HCT116 (cell line): ENCODE measurements around the gene SPATA7. TPM values are rescaled to one million over a fixed set of nuclear protein-coding genes. Genes with fewer than 3 reads are reported as not detected.

Experiments used
- ATAC-seq: fragments of 200-7000 bp; cut with Tn5 transposase; 2 replicates; pipeline ENCODE4 v1.9.1; 2020; ENCODE audit warnings: mild to moderate bottlenecking, moderate library complexity
- BruUV-seq: library from RNA; stranded (reverse); fragments of 400-500 nt; replicated peaks from 2 replicates; lab custom pipeline; 2021; lab: Mats Ljungman, UMichigan
- CTCF ChIA-PET: fragments of 300-600 bp; sonication (Branson Sonifier 250); formaldehyde crosslinking; loops from one replicate; lab custom pipeline; 2021; ENCODE audit warnings: antibody characterized with exemption; lab: Charles Lee
- POLR2A ChIA-PET: fragments of 300-600, 350-600 bp; sonication (Branson Sonifier 250); formaldehyde crosslinking; loops from one replicate; lab custom pipeline; 2021; ENCODE audit warnings: antibody characterized with exemption; lab: Charles Lee
- RAD21 ChIA-PET, 2 experiments: fragments of 300-600 bp; sonication (Branson Sonifier 250); formaldehyde crosslinking; loops; one replicate each; lab custom pipeline; 2023; ENCODE audit warnings: low total read pairs in 2 of 2; ENCODE audit not compliant: uncharacterized antibody in 2 of 2, unreplicated experiment in 2 of 2, low non-redundant PET in 1 of 2; lab: Charles Lee
- DNase-seq: peaks from one replicate; pipeline ENCODE4 v3.0.0-alpha.2; 2010; ENCODE audit warnings: low read depth, low spot score
- H2AFZ ChIP-seq: fragments of 200-600 bp; shearing (Covaris generic), sonication (generic); 2 replicates; pipeline ENCODE4 v1.6.1; 2017; ENCODE audit warnings: low read depth, mixed run types, mixed read lengths, antibody characterized with exemption, low read length; ENCODE audit not compliant: poor library complexity, severe bottlenecking
- H3K27ac ChIP-seq: 2 replicates; pipeline ENCODE4 v1.5.1; 2012; ENCODE audit warnings: low read depth, low read length
- H3K27me3 ChIP-seq: fragments of 200-600 bp; sonication (generic); 2 replicates; pipeline ENCODE4 v1.6.1; 2016; ENCODE audit warnings: mixed run types, low read length, mixed read lengths; ENCODE audit not compliant: insufficient read depth
- H3K36me3 ChIP-seq, 2 experiments: fragments of 200-500 bp in 1 of 2; fragments of 200-600 bp in 1 of 2; sonication (Bioruptor generic) in 1 of 2; sonication (generic) in 1 of 2; 2 replicates each; pipeline versions ENCODE4 v1.5.1 to v1.6.1; 2014 to 2016; ENCODE audit warnings: low read length in 2 of 2, inconsistent platforms in 1 of 2, mixed read lengths in 1 of 2, mixed run types in 1 of 2; ENCODE audit not compliant: insufficient read depth in 2 of 2, control insufficient read depth in 1 of 2
- H3K4me1 ChIP-seq, 2 experiments: fragments of 200-600 bp in 1 of 2; sonication (generic) in 1 of 2; 2 replicates each; pipeline versions ENCODE4 v1.5.1 to v1.6.1; 2012 to 2017; ENCODE audit warnings: low read length in 2 of 2, inconsistent platforms in 1 of 2, mild to moderate bottlenecking in 1 of 2, mixed read lengths in 1 of 2, mixed run types in 1 of 2, moderate library complexity in 1 of 2; ENCODE audit not compliant: insufficient read depth in 2 of 2, control insufficient read depth in 1 of 2
- H3K4me2 ChIP-seq: fragments of 200-600 bp; sonication (generic); 2 replicates; pipeline ENCODE4 v1.6.1; 2017; ENCODE audit warnings: mixed run types, low read length, mixed read lengths
- H3K4me3 ChIP-seq, 2 experiments: fragments of 200-600 bp in 1 of 2; sonication (generic) in 1 of 2; replicated peaks in 1 of 2; 2 replicates each; pipeline ENCODE4 v1.5.1; 2011 to 2016; ENCODE audit warnings: low read length in 2 of 2, control low read depth in 1 of 2, low read depth in 1 of 2, mild to moderate bottlenecking in 1 of 2, mixed read lengths in 1 of 2, mixed run types in 1 of 2
- H3K79me2 ChIP-seq: fragments of 200-600 bp; sonication (generic); 2 replicates; pipeline ENCODE4 v1.6.1; 2017; ENCODE audit warnings: mild to moderate bottlenecking, mixed run types, low read length, moderate library complexity, mixed read lengths; ENCODE audit not compliant: insufficient read depth
- H3K9ac ChIP-seq: fragments of 200-600 bp; sonication (generic); 2 replicates; pipeline ENCODE4 v1.6.1; 2016; ENCODE audit warnings: low read length, mixed read lengths
- H3K9me2 ChIP-seq: fragments of 200-600 bp; sonication (generic), shearing (Covaris generic); 2 replicates; pipeline ENCODE4 v1.6.1; 2017; ENCODE audit warnings: mixed run types, mild to moderate bottlenecking, moderate library complexity; ENCODE audit not compliant: insufficient read depth
- H3K9me3 ChIP-seq, 2 experiments: fragments of 200-500 bp in 1 of 2; fragments of 200-600 bp in 1 of 2; sonication (Bioruptor generic) in 1 of 2; sonication (generic) in 1 of 2; 2 replicates each; pipeline ENCODE4 v1.6.1; 2014 to 2017; ENCODE audit warnings: low read length in 2 of 2, mixed read lengths in 2 of 2, inconsistent platforms in 1 of 2, low read depth in 1 of 2, mild to moderate bottlenecking in 1 of 2, mixed run types in 1 of 2, moderate library complexity in 1 of 2; ENCODE audit not compliant: control insufficient read depth in 1 of 2, insufficient read depth in 1 of 2
- H4K20me1 ChIP-seq: fragments of 200-600 bp; sonication (generic), shearing (Covaris generic); 2 replicates; pipeline ENCODE4 v1.6.1; 2017; ENCODE audit warnings: mixed run types, mild to moderate bottlenecking, moderate library complexity; ENCODE audit not compliant: insufficient read depth
- CBX3 ChIP-seq: IDR thresholded peaks from 2 replicates; pipeline ENCODE4 v1.6.1; 2012; ENCODE audit warnings: low read depth
- CEBPB ChIP-seq: IDR thresholded peaks from 2 replicates; pipeline ENCODE4 v1.6.1; 2012; ENCODE audit warnings: low read depth
- EGR1 ChIP-seq: IDR thresholded peaks from 2 replicates; pipeline ENCODE4 v1.6.1; 2012; ENCODE audit warnings: low read depth
- ELF1 ChIP-seq: IDR thresholded peaks from 2 replicates; pipeline ENCODE4 v1.6.1; 2012; ENCODE audit warnings: low read depth, borderline replicate concordance
- EZH2 ChIP-seq: fragments of 200-600 bp; sonication (generic); IDR thresholded peaks from 2 replicates; pipeline ENCODE4 v1.6.1; 2017; ENCODE audit warnings: antibody characterized with exemption, mixed run types
- EZH2phosphoT487 ChIP-seq: fragments of 200-600 bp; IDR thresholded peaks from 2 replicates; pipeline ENCODE4 v1.6.1; 2018; ENCODE audit warnings: antibody characterized with exemption, borderline replicate concordance
- FOSL1 ChIP-seq: IDR thresholded peaks from 2 replicates; pipeline ENCODE4 v1.6.1; 2012; ENCODE audit warnings: low read depth
- JUND ChIP-seq: IDR thresholded peaks from 2 replicates; pipeline ENCODE4 v1.6.1; 2012
- MAX ChIP-seq: IDR thresholded peaks from 2 replicates; pipeline ENCODE4 v1.6.1; 2012
- POLR2A ChIP-seq: IDR thresholded peaks from 2 replicates; pipeline ENCODE4 v1.7.0; 2011; ENCODE audit warnings: borderline replicate concordance; ENCODE audit not compliant: insufficient read depth, insufficient read length; ENCODE audit errors: extremely low read depth
- POLR2AphosphoS5 ChIP-seq: IDR thresholded peaks from 2 replicates; pipeline ENCODE4 v1.6.1; 2011; ENCODE audit warnings: mild to moderate bottlenecking, low read depth, low read length, moderate library complexity
- RAD21 ChIP-seq: IDR thresholded peaks from 2 replicates; pipeline ENCODE4 v1.6.1; 2012; ENCODE audit warnings: low read depth, mild to moderate bottlenecking
- SIN3A ChIP-seq: IDR thresholded peaks from 2 replicates; pipeline ENCODE4 v1.6.1; 2012; ENCODE audit warnings: low read depth
- SRF ChIP-seq: IDR thresholded peaks from 2 replicates; pipeline ENCODE4 v1.6.1; 2012; ENCODE audit warnings: low read depth
- ZBTB33 ChIP-seq: IDR thresholded peaks from 2 replicates; pipeline ENCODE4 v1.6.1; 2011; ENCODE audit warnings: mild to moderate bottlenecking, low read length, moderate library complexity; ENCODE audit not compliant: insufficient replicate concordance; ENCODE audit errors: extremely low read depth
- ZFX ChIP-seq: fragments of 450-650 bp; IDR thresholded peaks from 2 replicates; pipeline ENCODE4 v1.6.1; 2017
- ZNF274 ChIP-seq: fragments of 200-500 bp; sonication (Bioruptor generic); IDR thresholded peaks from 2 replicates; pipeline ENCODE4 v1.6.1; 2014; ENCODE audit warnings: mild to moderate bottlenecking, low read depth, low read length, inconsistent platforms
- intact Hi-C: fragments of 100-400 bp; cut with micrococcal nuclease; formaldehyde crosslinking; loops from 2 replicates; pipeline ENCODE4 v1.10.0; 2022
- total RNA-seq: library from RNA; stranded (reverse); gene quantifications from one replicate; pipeline ENCODE4 v1.2.1, GENCODE V29; 2021; ENCODE audit not compliant: unreplicated experiment
- TF ChIP-seq, protein P1 (sequence below): IDR thresholded peaks from 2 replicates; pipeline ENCODE4 v1.6.1; 2012
- TF ChIP-seq, protein P2 (sequence below), 3 experiments: fragments of 200-600 bp in 1 of 3; sonication (generic) in 1 of 3; IDR thresholded peaks in 2 of 3; conservative IDR thresholded peaks in 1 of 3; 2 replicates each; pipeline ENCODE4 v1.5.1; 2012 to 2017; ENCODE audit warnings: low read depth in 2 of 3, low read length in 2 of 3, antibody characterized with exemption in 1 of 3, borderline replicate concordance in 1 of 3, control low read depth in 1 of 3, mild to moderate bottlenecking in 1 of 3, mixed read lengths in 1 of 3, mixed run types in 1 of 3, moderate library complexity in 1 of 3; ENCODE audit not compliant: insufficient read depth in 1 of 3
- TF ChIP-seq, protein P3 (sequence below): IDR thresholded peaks from 2 replicates; pipeline ENCODE4 v1.6.1; 2012; ENCODE audit warnings: low read depth

SPATA7 gene
- total RNA-seq, 1 experiment from 2014 or later, result 6.2 TPM

GRCh38 chr14:88411039-88411438, 25.6 kb downstream of the SPATA7 start:
- ATAC-seq (no peak), DNase-seq (no peak)
- Histone ChIP-seq H3K27me3 (no peaks in the 10 kb centered on the region), H3K9me2 (no peaks in the 10 kb centered on the region), H3K9me3 (no peaks in the 10 kb centered on the region), H3K4me3 (no peak overlapping the region), H3K36me3 (no peaks in the 10 kb centered on the region), H3K4me2 (no peak overlapping the region), H4K20me1 (no peaks in the 10 kb centered on the region), H3K9ac (no peak overlapping the region), H3K4me1 (no peaks in the 10 kb centered on the region), H3K27ac (no peak overlapping the region), H3K79me2 (no peaks in the 10 kb centered on the region), H2AFZ (no peak overlapping the region)
- ChIA-PET CTCF (no interaction called here), POLR2A (interaction anchor here (0.7 kb wide), 1 partner anchor 1639 kb away, joined by 3 read pairs; no protein-coding TSS in a partner anchor), RAD21 (no interaction called here)
- TF ChIP-seq JUND (no peak), EGR1 (no peak), POLR2AphosphoS5 (no peak), MAX (no peak), ZNF274 (no peak), CEBPB (no peak), RAD21 (no peak), EZH2phosphoT487 (no peak), SIN3A (no peak), POLR2A (no peak), ELF1 (no peak), ZFX (no peak), EZH2 (no peak), ZBTB33 (no peak), CBX3 (no peak), SRF (no peak), FOSL1 (no peak)
- TF ChIP-seq, protein P1, sequence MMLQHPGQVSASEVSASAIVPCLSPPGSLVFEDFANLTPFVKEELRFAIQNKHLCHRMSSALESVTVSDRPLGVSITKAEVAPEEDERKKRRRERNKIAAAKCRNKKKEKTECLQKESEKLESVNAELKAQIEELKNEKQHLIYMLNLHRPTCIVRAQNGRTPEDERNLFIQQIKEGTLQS, result no peak
- TF ChIP-seq, protein P2, sequence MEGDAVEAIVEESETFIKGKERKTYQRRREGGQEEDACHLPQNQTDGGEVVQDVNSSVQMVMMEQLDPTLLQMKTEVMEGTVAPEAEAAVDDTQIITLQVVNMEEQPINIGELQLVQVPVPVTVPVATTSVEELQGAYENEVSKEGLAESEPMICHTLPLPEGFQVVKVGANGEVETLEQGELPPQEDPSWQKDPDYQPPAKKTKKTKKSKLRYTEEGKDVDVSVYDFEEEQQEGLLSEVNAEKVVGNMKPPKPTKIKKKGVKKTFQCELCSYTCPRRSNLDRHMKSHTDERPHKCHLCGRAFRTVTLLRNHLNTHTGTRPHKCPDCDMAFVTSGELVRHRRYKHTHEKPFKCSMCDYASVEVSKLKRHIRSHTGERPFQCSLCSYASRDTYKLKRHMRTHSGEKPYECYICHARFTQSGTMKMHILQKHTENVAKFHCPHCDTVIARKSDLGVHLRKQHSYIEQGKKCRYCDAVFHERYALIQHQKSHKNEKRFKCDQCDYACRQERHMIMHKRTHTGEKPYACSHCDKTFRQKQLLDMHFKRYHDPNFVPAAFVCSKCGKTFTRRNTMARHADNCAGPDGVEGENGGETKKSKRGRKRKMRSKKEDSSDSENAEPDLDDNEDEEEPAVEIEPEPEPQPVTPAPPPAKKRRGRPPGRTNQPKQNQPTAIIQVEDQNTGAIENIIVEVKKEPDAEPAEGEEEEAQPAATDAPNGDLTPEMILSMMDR (IDR thresholded peaks at IDR 0.05 in 2 of 3, conservative IDR thresholded peaks at IDR 0.05 in 1 of 3; ENCODE audit: borderline replicate concordance in 1 of 3, insufficient read depth in 1 of 3, low read depth in 2 of 3, low read length in 2 of 3), result no peak
- TF ChIP-seq, protein P3, sequence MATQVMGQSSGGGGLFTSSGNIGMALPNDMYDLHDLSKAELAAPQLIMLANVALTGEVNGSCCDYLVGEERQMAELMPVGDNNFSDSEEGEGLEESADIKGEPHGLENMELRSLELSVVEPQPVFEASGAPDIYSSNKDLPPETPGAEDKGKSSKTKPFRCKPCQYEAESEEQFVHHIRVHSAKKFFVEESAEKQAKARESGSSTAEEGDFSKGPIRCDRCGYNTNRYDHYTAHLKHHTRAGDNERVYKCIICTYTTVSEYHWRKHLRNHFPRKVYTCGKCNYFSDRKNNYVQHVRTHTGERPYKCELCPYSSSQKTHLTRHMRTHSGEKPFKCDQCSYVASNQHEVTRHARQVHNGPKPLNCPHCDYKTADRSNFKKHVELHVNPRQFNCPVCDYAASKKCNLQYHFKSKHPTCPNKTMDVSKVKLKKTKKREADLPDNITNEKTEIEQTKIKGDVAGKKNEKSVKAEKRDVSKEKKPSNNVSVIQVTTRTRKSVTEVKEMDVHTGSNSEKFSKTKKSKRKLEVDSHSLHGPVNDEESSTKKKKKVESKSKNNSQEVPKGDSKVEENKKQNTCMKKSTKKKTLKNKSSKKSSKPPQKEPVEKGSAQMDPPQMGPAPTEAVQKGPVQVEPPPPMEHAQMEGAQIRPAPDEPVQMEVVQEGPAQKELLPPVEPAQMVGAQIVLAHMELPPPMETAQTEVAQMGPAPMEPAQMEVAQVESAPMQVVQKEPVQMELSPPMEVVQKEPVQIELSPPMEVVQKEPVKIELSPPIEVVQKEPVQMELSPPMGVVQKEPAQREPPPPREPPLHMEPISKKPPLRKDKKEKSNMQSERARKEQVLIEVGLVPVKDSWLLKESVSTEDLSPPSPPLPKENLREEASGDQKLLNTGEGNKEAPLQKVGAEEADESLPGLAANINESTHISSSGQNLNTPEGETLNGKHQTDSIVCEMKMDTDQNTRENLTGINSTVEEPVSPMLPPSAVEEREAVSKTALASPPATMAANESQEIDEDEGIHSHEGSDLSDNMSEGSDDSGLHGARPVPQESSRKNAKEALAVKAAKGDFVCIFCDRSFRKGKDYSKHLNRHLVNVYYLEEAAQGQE, result no peak
- no TSS peak for BruUV-seq
- intact Hi-C loops, result no loop called here
